Fibroblast of lung (primary cell): ENCODE measurements around the gene UFC1. TPM values are rescaled to one million over a fixed set of nuclear protein-coding genes. Genes with fewer than 3 reads are reported as not detected.
A peak's percentile ranks its signal among the peaks of the same experiment; 100 is the strongest.

Experiments used
- DNase-seq, 2 donors: peaks; one replicate each; pipeline versions ENCODE4 v3.0.0 to v3.0.0-alpha.2; 2010; ENCODE audit warnings: low read depth in 2 of 2
- H2AFZ ChIP-seq: 2 replicates; pipeline ENCODE4 v1.5.1; 2012; ENCODE audit warnings: low read length, control low read depth, inconsistent platforms
- H3K27ac ChIP-seq: 2 replicates; pipeline ENCODE4 v1.5.1; 2011; ENCODE audit warnings: low read length, control low read depth; ENCODE audit not compliant: insufficient read depth
- H3K27me3 ChIP-seq: 2 replicates; pipeline ENCODE4 v1.5.1; 2011; ENCODE audit warnings: mild to moderate bottlenecking, low read length; ENCODE audit not compliant: control insufficient read depth, insufficient read depth
- H3K36me3 ChIP-seq: 2 replicates; pipeline ENCODE4 v1.5.1; 2011; ENCODE audit warnings: low read length; ENCODE audit not compliant: control insufficient read depth, insufficient read depth
- H3K4me1 ChIP-seq: 2 replicates; pipeline ENCODE4 v1.5.1; 2011; ENCODE audit warnings: low read length; ENCODE audit not compliant: control insufficient read depth, insufficient read depth; ENCODE audit errors: extremely low read depth
- H3K4me2 ChIP-seq: 2 replicates; pipeline ENCODE4 v1.5.1; 2011; ENCODE audit warnings: low read length, control low read depth; ENCODE audit not compliant: insufficient read depth; ENCODE audit errors: extremely low read depth
- H3K4me3 ChIP-seq, 4 experiments: fragments of 200-600 bp in 1 of 4; sonication (generic) in 1 of 4; replicated peaks in 1 of 4; 2 replicates each; pipeline ENCODE4 v1.5.1; 2011 to 2016; ENCODE audit warnings: low read length in 4 of 4, low read depth in 3 of 4, mild to moderate bottlenecking in 3 of 4, control low read depth in 2 of 4, inconsistent platforms in 1 of 4, mixed read lengths in 1 of 4; ENCODE audit not compliant: insufficient read depth in 1 of 4; ENCODE audit errors: control extremely low read depth in 1 of 4
- H3K79me2 ChIP-seq: 2 replicates; pipeline ENCODE4 v1.5.1; 2012; ENCODE audit warnings: mild to moderate bottlenecking, low read length, inconsistent platforms; ENCODE audit not compliant: control insufficient read depth, insufficient read depth
- H3K9ac ChIP-seq: 2 replicates; pipeline ENCODE4 v1.5.1; 2011; ENCODE audit warnings: mild to moderate bottlenecking, low read length, control low read depth; ENCODE audit not compliant: insufficient read depth
- H3K9me3 ChIP-seq: 2 replicates; pipeline ENCODE4 v1.5.1; 2012; ENCODE audit warnings: low read depth, low read length; ENCODE audit not compliant: control insufficient read depth, insufficient read depth
- H4K20me1 ChIP-seq: 2 replicates; pipeline ENCODE4 v1.5.1; 2011; ENCODE audit warnings: low read length; ENCODE audit not compliant: control insufficient read depth, insufficient read depth; ENCODE audit errors: extremely low read depth
- CTCF ChIP-seq, 2 donors: IDR thresholded peaks in 1 of 2; conservative IDR thresholded peaks in 1 of 2; 1 replicate in 1 of 2; 2 replicates in 1 of 2; pipeline ENCODE4 v1.5.1; 2011 to 2012; ENCODE audit warnings: low read length in 2 of 2, control low read depth in 1 of 2, inconsistent platforms in 1 of 2, low read depth in 1 of 2, mild to moderate bottlenecking in 1 of 2
- EZH2 ChIP-seq: IDR thresholded peaks from 2 replicates; pipeline ENCODE4 v1.5.1; 2012; ENCODE audit warnings: low read length, control low read depth, mild to moderate bottlenecking; ENCODE audit errors: missing control alignments
- polyA plus RNA-seq, 2 donors: library from polyadenylated mRNA; depleted of rRNA in 1 of 2; stranded (reverse) in 1 of 2; unstranded in 1 of 2; fragments of >200 nt; gene quantifications; 2 replicates each; pipeline ENCODE4 v1.2.1, GENCODE V29; 2011 to 2012; ENCODE audit warnings: missing spikeins in 1 of 2
- total RNA-seq: library from RNA; depleted of rRNA; stranded (reverse); fragments of >200 nt; gene quantifications from 2 replicates; pipeline ENCODE4 v1.2.1, GENCODE V29; 2014

UFC1 gene
- total and polyA plus RNA-seq, 2 donors (not counting 1 experiment from before 2014, with no cell fraction given) = 87.0 to 154 TPM

GRCh38 chr1:161176468-161177111, 22.8 kb downstream of the UFC1 start:
- peak overlapping the region; percentile 86 for H3K27ac ChIP-seq
- peak overlapping the region; percentile 96 for H3K4me2 ChIP-seq
- H3K79me2 ChIP-seq = peaks cover 6% of the 10 kb centered on the region
- TF ChIP-seq CTCF (conservative IDR thresholded peaks at IDR 0.05 in 1 of 2, IDR thresholded peaks at IDR 0.05 in 1 of 2; ENCODE audit: low read depth in 1 of 2, low read length in 2 of 2) = no peak
- no peaks in the 10 kb centered on the region for H3K27me3 ChIP-seq
- H2AFZ ChIP-seq = no peak overlapping the region
- H3K9ac ChIP-seq = peak overlapping the region; percentile 85
- no peaks in the 10 kb centered on the region for H4K20me1 ChIP-seq
- peaks cover 16% of the 10 kb centered on the region for H3K4me1 ChIP-seq
- no peaks in the 10 kb centered on the region for H3K9me3 ChIP-seq
- no peak for DNase-seq
- peak overlapping the region; percentile 86 to 91 (median 90) for H3K4me3 ChIP-seq
- peaks cover 8% of the 10 kb centered on the region for H3K36me3 ChIP-seq

GRCh38 chr1:161177112-161177935, 23.5 kb downstream of the UFC1 start, which contains the start of gene B4GALT3:
Gene B4GALT3, minus strand, starts transcription at chr1:161177507. Its CDS starts 1,447 bp downstream, at chr1:161176060.
- Histone ChIP-seq H3K4me3 (peak within 1 kb of the TSS; percentile 86 to 91 (median 90)), H3K4me1 (peaks cover 11% of the 10 kb centered on the region), H3K36me3 (peaks cover 4% of the 10 kb centered on the region), H4K20me1 (no peaks in the 10 kb centered on the region), H3K9me3 (no peaks in the 10 kb centered on the region), H3K79me2 (peaks cover 6% of the 10 kb centered on the region), H3K9ac (peak within 1 kb of the TSS; percentile 85), H3K27ac (peak within 1 kb of the TSS; percentile 86), H2AFZ (peak within 1 kb of the TSS; percentile 97), H3K4me2 (peak within 1 kb of the TSS; percentile 96), H3K27me3 (no peaks in the 10 kb centered on the region)
- peak; percentile 70 for DNase-seq
- no peak for TF ChIP-seq CTCF (conservative IDR thresholded peaks at IDR 0.05 in 1 of 2, IDR thresholded peaks at IDR 0.05 in 1 of 2; ENCODE audit: low read depth in 1 of 2, low read length in 2 of 2)
- TF ChIP-seq EZH2 = no peak

- H3K4me3 ChIP-seq = peak overlapping the region in 2 of 4 experiments; percentile 48 to 91
- no peak overlapping the region for H3K9ac ChIP-seq
Measured at GRCh38 chr1:161177936-161178244, 24.1 kb downstream of the UFC1 start.

More at GRCh38 chr1:161177936-161178244, 24.1 kb downstream of the UFC1 start:
- no peaks in the 10 kb centered on the region for H3K27me3 ChIP-seq
- peak overlapping the region; percentile 86 for H3K27ac ChIP-seq
- H2AFZ ChIP-seq = no peak overlapping the region
- peaks cover 4% of the 10 kb centered on the region for H3K36me3 ChIP-seq
- no peak for TF ChIP-seq CTCF (conservative IDR thresholded peaks at IDR 0.05 in 1 of 2, IDR thresholded peaks at IDR 0.05 in 1 of 2; ENCODE audit: low read depth in 1 of 2, low read length in 2 of 2)
- TF ChIP-seq EZH2 = no peak
- peaks cover 8% of the 10 kb centered on the region for H3K4me1 ChIP-seq
- no peak for DNase-seq
- no peaks in the 10 kb centered on the region for H4K20me1 ChIP-seq
- H3K9me3 ChIP-seq = no peaks in the 10 kb centered on the region
- peaks cover 6% of the 10 kb centered on the region for H3K79me2 ChIP-seq
- H3K4me2 ChIP-seq = peak overlapping the region; percentile 64
